ENCODE results near the gene CFAP107.

Gene CFAP107

GRCh38 chr1:12745126-12745991, 641 bp upstream of the CFAP107 start:
- peak in 1 of 5 experiments; percentile 45 for DNase-seq

GRCh38 chr1:12748778-12749355, 2.9 kb downstream of the CFAP107 start:
- no peak for DNase-seq

DNA sequence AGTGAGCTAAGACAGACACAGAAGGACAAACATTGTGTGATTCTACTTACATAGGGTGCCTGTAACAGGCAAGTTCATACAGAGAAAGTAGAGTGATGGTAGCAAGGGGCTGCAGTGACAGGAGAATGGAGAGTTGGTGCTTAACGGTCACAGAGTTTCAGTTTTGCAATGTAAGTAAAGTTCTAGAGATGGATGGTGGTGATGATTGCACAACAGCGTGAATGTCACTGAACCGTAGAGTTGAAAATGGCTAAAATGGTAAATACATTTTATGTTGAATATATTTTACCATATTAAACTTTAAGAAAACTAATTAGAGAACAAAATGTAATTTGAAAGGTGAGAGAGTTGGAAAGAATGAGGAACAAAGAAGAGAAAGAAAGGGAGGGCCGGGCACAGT, 8.7 kb downstream of the CFAP107 start:
- no peak for DNase-seq

- DNase-seq = no peak
Measured at GRCh38 chr1:12756273-12756672, 10.3 kb downstream of the CFAP107 start.

DNA sequence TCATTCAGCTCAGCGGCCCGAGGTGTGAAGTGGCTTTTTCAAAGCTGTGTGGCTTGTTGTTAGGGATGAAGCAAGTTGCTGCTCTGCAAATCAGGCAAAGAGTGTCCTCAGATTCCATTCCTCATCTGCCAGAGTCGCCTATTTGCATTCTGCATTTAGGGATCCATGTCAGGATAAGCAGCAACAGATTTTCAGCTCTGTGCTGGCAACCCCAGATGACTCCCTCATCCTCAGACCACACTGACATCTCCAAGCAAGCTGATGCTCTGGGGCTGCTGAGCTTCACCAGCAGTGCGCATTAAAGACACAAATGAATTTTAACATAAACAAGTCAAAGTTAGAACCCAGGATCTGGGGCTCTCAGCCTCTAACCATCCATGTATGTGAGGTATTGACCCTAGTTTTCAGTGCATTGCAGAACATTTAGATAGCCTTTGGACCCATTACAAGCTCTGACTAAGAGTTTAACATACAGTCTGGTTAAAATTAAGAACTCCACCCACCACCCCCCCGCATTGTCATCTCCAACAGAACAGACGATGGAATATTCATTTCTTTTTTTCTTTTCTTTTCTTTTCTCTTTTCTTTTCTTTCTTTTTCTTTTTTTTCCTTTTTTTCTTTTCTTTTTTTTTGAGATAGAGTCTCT, 10.9 kb downstream of the CFAP107 start:
- DNase-seq = no peak

- no peak for DNase-seq
Measured at GRCh38 chr1:12757836-12758235, 11.8 kb downstream of the CFAP107 start.

- DNase-seq = no peak
Measured at GRCh38 chr1:12760256-12760795, 14.3 kb downstream of the CFAP107 start.

GRCh38 chr1:12761781-12762180, 15.8 kb downstream of the CFAP107 start:
- DNase-seq = no peak

DNA sequence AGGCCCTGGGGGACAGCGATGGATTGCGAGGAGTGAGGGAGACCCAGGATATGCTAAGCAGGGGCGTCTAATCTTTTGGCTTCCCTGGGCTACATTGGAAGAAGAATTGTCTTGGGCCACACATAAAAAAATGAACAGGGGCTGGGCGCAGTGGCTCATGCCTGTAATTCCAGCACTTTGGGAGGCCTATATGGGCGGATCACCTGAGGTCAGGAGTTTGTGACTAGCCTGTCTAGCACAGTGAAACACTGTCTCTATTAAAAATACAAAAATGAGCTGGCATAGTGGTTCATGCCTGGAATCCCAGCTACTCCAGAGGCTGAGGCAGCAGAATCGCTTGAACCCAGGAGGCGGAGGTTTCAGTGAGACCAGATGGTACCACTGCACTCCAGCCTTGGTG, 16.8 kb downstream of the CFAP107 start:
- DNase-seq = no peak

DNA sequence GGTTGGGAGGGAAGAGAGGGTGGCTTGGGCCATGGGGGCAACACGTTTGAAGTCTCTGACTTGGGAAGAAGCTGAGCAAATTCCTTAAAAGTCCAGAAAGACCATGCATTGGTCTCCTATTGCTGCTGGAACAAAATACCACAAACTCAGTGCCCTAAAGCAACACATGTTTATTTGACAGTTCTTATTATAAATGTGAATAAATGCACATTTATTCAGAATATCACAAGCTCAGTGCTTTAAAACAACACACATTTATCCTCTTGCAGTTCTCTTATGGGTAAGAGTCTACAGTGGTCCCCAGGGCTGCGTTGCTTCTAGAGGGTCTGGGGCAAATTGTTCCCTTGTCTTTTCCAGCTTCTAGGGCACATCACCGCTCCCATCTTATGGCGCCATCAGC, 17.5 kb downstream of the CFAP107 start:
- no peak for DNase-seq

DNA sequence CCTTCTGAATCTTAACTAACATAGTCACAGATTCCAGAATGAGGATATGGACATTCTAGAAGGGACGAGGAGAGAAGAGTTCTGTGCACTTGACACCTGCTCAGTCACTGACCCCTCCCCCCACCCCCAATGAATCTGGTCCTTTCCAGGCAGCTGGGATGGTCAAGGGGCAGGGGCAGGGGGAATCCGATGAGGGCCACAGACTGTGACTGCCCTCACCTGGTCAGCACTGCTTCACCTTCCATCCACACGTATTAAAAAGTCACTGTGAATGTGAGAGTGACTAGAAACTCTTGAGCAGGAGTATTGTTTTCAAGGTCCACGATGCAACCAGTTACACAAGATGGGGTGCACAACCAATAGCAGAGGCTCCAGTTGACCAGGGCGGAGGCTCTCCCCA, 18.0 kb downstream of the CFAP107 start:
- no peak for DNase-seq

DNA sequence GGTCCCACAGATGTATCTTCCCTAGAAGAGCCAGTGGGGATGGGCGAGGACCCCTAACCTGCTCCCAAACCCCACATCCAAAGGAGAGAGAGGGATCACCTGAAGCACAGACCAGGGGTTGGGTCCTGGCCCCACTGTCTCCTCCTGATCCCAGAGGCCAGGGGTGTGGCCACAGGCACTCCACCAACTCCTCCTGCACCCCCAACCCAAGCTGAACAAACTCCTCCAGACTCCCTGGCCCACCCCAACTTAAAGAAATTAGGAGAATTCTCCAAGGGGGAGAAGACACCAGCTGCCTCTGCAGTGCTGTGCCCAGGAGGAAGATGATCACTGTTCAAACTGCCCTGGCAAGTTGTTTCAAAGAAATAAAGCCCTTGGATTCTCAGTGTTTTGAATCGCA, 23.0 kb downstream of the CFAP107 start:
- no peak for DNase-seq

DNA sequence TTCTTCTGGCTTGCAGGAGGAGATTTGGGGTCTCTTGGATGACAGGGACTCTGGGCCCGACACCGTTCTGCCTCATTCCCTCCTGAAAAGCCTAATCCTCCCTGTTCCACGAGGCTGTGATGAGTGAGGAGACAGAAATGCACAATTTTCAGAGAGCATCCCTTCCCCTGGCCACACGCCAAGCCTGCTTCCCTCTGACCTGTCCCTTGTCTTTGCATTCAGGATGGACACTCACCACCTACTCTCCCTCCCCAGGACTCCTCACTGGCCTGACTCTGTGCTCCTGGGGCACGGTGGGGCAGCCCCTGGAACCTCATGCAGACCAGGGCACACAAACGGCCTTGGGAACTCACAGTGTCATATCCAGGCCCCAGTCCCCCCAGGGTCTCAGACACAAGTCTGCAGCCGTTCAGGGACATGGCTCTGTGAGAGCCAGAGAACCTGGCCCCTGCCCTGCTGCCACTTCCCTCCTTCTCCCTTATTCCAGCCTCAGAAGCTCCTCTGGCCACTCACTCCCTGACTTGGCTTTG, 24.0 kb downstream of the CFAP107 start:
- DNase-seq = no peak

DNA sequence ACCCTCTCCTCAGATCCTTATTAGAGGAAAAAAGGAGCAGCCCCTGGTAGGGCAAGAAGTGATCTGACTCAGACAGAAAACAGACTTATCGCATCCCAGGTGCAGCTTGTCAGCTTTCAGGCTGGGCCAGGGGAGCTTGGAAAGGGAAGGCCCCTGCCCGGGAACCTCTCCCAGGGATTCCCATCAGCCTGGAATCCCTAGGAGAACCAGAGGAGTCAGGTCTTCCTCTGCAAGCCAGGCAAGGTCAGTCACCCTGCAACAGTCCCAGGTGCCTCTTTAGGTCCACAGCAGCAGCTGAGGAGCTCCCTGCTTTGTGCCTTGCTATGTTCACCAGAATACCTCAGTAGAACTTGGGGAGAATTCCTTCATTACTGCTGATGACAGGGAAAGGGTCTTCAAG, 24.6 kb downstream of the CFAP107 start:
- no peak for DNase-seq

DNA sequence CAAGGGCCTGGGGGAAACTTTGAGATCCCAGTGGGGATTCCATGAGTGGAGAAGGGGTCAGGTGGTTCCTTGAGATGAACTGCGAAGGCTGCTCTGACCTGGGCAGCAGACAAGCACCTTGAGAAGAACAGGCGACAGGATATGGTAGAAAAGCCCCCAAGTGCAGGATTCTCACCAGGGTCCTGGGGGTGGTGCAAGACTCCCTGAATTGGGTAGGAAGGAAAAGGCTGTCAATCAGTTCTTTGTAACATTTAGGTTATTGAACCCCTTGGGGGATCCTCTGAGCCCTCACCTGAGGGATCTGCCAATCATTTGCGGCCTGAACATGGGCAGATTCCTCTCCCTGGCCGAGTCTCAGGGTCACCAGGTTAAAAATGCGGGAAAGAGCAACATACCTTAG, 25.2 kb downstream of the CFAP107 start:
- no peak for DNase-seq

DNA sequence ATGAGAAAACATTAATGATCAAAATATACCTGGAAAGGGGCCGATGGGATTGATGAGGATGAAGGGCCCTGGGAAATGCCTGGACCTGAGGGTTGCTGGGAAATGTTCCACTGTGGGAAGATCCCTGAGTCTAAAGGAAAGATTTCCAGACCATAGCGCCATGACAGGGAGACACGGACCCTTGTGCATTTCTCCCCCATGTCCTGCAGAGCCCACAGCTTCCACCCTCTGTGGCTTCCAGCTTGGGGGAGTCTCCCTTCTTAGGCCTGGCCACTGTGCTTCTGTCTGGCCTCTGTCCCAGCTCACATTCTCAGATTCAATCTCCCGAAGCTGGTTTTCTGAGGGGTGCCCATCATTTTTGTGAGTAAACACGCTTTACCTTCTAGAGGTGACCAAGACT, 26.5 kb downstream of the CFAP107 start:
- DNase-seq = no peak

DNA sequence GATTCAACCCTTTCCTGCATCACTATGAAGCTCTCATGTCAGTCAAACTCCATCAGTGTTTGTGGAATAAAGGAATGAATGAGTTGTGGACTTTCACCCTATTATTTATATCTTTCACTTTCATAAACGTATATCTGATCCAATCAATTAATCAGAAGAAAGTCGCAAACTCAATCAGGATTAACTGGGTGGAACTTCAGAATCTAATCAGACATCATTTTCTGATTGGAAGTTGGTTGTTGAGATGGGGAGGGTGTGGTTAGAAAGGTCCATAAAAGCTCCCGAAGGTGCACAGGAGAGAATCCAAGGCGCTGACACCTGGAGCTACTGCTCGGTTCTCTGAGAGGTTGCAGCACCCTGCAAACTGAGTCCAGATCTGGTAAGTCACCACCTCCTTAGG, 27.4 kb downstream of the CFAP107 start, which contains the start of gene PRAMEF12:
Gene PRAMEF12 (plus strand): TSS at position 301 of the 400 bp plus-strand sequence. CDS start 1,130 bp downstream, outside the sequence.
- DNase-seq = no peak

GRCh38 chr1:12774801-12775345, 28.9 kb downstream of the CFAP107 start:
- no peak for DNase-seq

- DNase-seq = no peak
Measured at GRCh38 chr1:12775443-12775842, 29.4 kb downstream of the CFAP107 start.

DNA sequence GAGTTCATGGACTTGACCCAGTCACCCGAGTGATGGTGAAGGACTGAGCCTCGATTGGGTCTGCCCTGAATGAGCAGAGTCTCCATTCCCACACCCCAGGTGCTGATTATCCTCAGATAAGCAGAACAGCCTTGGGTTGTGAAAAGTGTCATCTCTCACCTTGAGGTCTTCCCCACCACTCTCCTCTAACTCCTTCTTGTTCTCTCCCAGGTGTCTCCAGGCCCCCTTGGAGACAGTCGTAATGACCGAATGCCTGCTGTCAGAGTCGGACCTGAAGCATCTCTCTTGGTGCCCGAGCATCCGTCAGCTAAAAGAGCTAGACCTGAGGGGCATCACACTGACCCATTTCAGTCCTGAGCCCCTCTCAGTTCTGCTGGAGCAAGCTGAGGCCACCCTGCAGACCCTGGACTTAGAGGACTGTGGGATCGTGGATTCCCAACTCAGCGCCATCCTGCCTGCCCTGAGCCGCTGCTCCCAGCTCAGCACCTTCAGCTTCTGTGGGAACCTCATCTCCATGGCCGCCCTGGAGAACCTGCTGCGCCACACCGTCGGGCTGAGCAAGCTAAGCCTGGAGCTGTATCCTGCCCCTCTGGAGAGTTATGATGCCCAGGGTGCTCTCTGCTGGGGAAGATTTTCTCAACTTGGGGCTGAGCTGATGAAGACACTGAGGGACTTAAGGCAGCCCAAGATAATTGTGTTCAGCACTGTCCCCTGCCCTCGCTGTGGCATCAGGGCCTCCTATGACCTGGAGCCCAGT, 31.0 kb downstream of the CFAP107 start:
- no peak for DNase-seq

DNA sequence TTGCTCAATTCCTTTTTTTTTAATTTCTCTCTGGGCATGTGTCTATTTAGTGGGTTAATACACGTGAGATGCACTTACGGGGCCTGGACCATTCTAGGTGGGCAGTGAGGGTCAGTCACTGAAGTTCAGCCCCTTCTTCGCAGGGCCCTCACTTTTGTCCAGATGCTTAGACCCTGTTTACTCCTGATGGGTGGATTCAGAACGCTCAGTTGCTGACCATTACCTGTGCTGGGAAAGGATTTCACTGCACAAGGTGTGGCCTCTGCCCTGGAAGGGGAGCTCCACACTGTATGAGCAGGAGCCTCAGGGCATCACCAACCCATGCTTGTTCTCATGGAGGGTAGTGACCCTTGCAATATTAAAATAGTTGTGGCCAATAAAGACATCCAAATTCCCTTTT, 32.1 kb downstream of the CFAP107 start:
- no peak for DNase-seq

DNA sequence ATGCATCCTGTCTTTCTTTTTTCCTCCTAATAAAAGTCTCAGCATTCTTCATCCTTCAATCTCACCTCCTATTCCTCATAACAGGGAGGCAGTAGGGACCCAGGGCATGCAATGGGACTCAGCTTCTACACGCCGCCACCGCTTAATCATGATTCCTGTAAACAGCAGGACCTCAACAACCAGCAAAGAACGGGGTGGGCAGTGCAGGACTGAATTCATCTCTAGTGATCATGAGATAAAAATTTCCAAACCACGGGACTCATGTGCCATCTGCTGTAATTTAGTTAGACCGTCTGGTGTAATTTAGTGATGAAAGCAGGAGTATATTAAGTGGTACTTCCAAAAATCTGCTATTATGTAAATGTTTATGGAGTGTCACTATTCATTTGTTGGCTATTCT, 32.9 kb downstream of the CFAP107 start:
- DNase-seq = no peak

All from T-helper 2 cell (primary cell).